ENCODE results near the gene NTNG1. TPM values are rescaled to one million over a fixed set of nuclear protein-coding genes. Genes with fewer than 3 reads are reported as not detected.

The NTNG1 gene
- total RNA-seq, 1 donor from 2014 or later: 19.7 TPM

- DNase-seq (ENCODE audit: extremely low spot score, unreplicated experiment): no peak
- H3K4me1 Mint-ChIP-seq (ENCODE audit: unreplicated experiment): no peaks in the 10 kb centered on the region
- H3K4me3 Mint-ChIP-seq: no peak overlapping the region
- H3K27me3 Mint-ChIP-seq: no peaks in the 10 kb centered on the region
- no peak overlapping the region for H3K27ac Mint-ChIP-seq
- TF ChIP-seq, protein P1, sequence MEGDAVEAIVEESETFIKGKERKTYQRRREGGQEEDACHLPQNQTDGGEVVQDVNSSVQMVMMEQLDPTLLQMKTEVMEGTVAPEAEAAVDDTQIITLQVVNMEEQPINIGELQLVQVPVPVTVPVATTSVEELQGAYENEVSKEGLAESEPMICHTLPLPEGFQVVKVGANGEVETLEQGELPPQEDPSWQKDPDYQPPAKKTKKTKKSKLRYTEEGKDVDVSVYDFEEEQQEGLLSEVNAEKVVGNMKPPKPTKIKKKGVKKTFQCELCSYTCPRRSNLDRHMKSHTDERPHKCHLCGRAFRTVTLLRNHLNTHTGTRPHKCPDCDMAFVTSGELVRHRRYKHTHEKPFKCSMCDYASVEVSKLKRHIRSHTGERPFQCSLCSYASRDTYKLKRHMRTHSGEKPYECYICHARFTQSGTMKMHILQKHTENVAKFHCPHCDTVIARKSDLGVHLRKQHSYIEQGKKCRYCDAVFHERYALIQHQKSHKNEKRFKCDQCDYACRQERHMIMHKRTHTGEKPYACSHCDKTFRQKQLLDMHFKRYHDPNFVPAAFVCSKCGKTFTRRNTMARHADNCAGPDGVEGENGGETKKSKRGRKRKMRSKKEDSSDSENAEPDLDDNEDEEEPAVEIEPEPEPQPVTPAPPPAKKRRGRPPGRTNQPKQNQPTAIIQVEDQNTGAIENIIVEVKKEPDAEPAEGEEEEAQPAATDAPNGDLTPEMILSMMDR (conservative IDR thresholded peaks at IDR 0.05): no peak
- H3K36me3 Mint-ChIP-seq: no peaks in the 10 kb centered on the region
- no peaks in the 10 kb centered on the region for H3K9me3 Mint-ChIP-seq
Observed at GRCh38 chr1:107272321-107272720, 131.5 kb downstream of the NTNG1 start.

- H3K27ac Mint-ChIP-seq: no peak overlapping the region
- TF ChIP-seq, protein P1 (conservative IDR thresholded peaks at IDR 0.05): no peak
Observed at GRCh38 chr1:107273515-107273914, 132.7 kb downstream of the NTNG1 start.

DNA sequence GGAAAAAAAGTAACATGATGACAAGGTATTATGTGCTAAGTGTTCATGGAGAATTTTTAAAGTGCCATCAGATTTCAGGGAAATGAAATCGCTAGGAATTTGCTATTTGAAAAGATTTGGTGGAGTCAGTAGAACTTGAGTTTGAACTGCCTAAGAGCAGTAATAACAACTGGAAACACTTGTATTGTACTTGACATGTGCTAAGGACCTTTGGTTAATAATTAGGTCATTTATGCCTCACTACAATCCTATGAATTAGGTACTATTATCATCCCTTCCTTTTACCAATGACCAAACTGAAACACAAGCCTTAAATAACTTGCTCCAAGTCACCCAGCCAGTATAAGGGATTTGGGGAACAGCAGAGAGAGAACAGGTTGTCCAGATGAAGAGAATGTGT, 133.4 kb downstream of the NTNG1 start:
- H3K4me1 Mint-ChIP-seq (ENCODE audit: unreplicated experiment): no peaks in the 10 kb centered on the region
- no peak for DNase-seq (ENCODE audit: extremely low spot score, unreplicated experiment)
- no peaks in the 10 kb centered on the region for H3K36me3 Mint-ChIP-seq
- no peaks in the 10 kb centered on the region for H3K9me3 Mint-ChIP-seq
- TF ChIP-seq, protein P1 (conservative IDR thresholded peaks at IDR 0.05): no peak
- H3K27ac Mint-ChIP-seq: no peak overlapping the region
- H3K4me3 Mint-ChIP-seq: no peak overlapping the region
- no peaks in the 10 kb centered on the region for H3K27me3 Mint-ChIP-seq

More at GRCh38 chr1:107273515-107273914, 132.7 kb downstream of the NTNG1 start:
- Mint-ChIP-seq H3K27me3 (no peaks in the 10 kb centered on the region), H3K4me3 (no peak overlapping the region), H3K36me3 (no peaks in the 10 kb centered on the region), H3K4me1 (ENCODE audit: unreplicated experiment) (no peaks in the 10 kb centered on the region), H3K9me3 (no peaks in the 10 kb centered on the region)
- no peak for DNase-seq (ENCODE audit: extremely low spot score, unreplicated experiment)

DNA sequence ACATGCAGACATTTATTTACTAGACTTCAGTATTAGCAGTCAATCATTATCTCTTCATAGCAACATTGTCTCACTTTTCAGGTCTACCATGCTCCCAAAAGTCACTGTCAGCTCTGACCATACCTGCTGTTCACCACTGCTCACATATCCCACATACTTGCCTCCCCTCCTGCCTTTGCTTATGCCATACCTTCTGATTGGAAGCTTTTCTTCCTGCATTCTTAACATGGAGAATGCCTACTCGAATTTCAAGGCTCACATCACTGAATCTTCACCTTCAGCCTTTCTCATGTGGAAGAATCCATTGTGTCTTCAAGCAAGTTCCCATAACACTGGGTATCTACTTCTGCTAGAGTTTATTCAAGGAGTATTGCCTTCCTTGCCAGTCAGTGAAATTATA, 135.4 kb downstream of the NTNG1 start:
- TF ChIP-seq, protein P1 (conservative IDR thresholded peaks at IDR 0.05): no peak
- Mint-ChIP-seq H3K27ac (no peak overlapping the region), H3K4me3 (no peak overlapping the region), H3K27me3 (no peaks in the 10 kb centered on the region), H3K4me1 (ENCODE audit: unreplicated experiment) (no peaks in the 10 kb centered on the region), H3K9me3 (no peaks in the 10 kb centered on the region), H3K36me3 (no peaks in the 10 kb centered on the region)
- DNase-seq (ENCODE audit: extremely low spot score, unreplicated experiment): no peak

- H3K9me3 Mint-ChIP-seq: no peaks in the 10 kb centered on the region
- no peaks in the 10 kb centered on the region for H3K27me3 Mint-ChIP-seq
- no peaks in the 10 kb centered on the region for H3K4me1 Mint-ChIP-seq (ENCODE audit: unreplicated experiment)
- no peak for DNase-seq (ENCODE audit: extremely low spot score, unreplicated experiment)
- no peak overlapping the region for H3K27ac Mint-ChIP-seq
- TF ChIP-seq, protein P1 (conservative IDR thresholded peaks at IDR 0.05): peak; percentile 77
- H3K4me3 Mint-ChIP-seq: no peak overlapping the region
- H3K36me3 Mint-ChIP-seq: no peaks in the 10 kb centered on the region
Observed at GRCh38 chr1:107277022-107277421, 136.2 kb downstream of the NTNG1 start.

GRCh38 chr1:107286125-107286524, 145.3 kb downstream of the NTNG1 start:
- TF ChIP-seq, protein P1 (conservative IDR thresholded peaks at IDR 0.05): no peak

More at GRCh38 chr1:107286125-107286524, 145.3 kb downstream of the NTNG1 start:
- Mint-ChIP-seq H3K36me3 (no peaks in the 10 kb centered on the region), H3K27me3 (no peaks in the 10 kb centered on the region), H3K27ac (no peak overlapping the region), H3K4me1 (ENCODE audit: unreplicated experiment) (peaks cover 4% of the 10 kb centered on the region), H3K9me3 (no peaks in the 10 kb centered on the region), H3K4me3 (no peak overlapping the region)
- DNase-seq (ENCODE audit: extremely low spot score, unreplicated experiment): no peak
